Endodermal cell (in vitro differentiated cells): Measurements from ENCODE around the gene UGT1A10. TPM values are rescaled to one million over a fixed set of nuclear protein-coding genes. Genes with fewer than 3 reads are reported as not detected.

ENCODE experiments used
- DNase-seq: peaks from one replicate; pipeline ENCODE4 v3.0.0-alpha.2; 2017
- H3K27ac ChIP-seq: 2 replicates; pipeline ENCODE4 v1.5.1; 2013; ENCODE audit warnings: mild to moderate bottlenecking, low read depth, low read length, moderate library complexity
- H3K27me3 ChIP-seq: 2 replicates; pipeline ENCODE4 v1.6.1; 2013; ENCODE audit warnings: mild to moderate bottlenecking, low read length, moderate library complexity; ENCODE audit not compliant: insufficient read depth, control insufficient read depth, poor library complexity, severe bottlenecking
- H3K36me3 ChIP-seq: 2 replicates; pipeline ENCODE4 v1.7.0; 2013; ENCODE audit warnings: mild to moderate bottlenecking, low read length, moderate library complexity; ENCODE audit not compliant: control insufficient read depth, insufficient read depth
- H3K4me1 ChIP-seq: one replicate; pipeline ENCODE4 v1.7.0; 2013; ENCODE audit warnings: low read length; ENCODE audit not compliant: control insufficient read depth, insufficient read depth
- H3K4me3 ChIP-seq: 2 replicates; pipeline ENCODE4 v1.5.1; 2013; ENCODE audit warnings: mild to moderate bottlenecking, low read length, moderate library complexity
- H3K9ac ChIP-seq: 2 replicates; pipeline ENCODE4 v1.6.1; 2013; ENCODE audit warnings: mild to moderate bottlenecking, low read length, moderate library complexity; ENCODE audit not compliant: poor library complexity, severe bottlenecking; ENCODE audit errors: extremely low read depth
- H3K9me3 ChIP-seq: 2 replicates; pipeline ENCODE4 v1.6.1; 2013; ENCODE audit warnings: mild to moderate bottlenecking, low read length, moderate library complexity; ENCODE audit not compliant: control insufficient read depth
- H3K27ac Mint-ChIP-seq: 2 replicates; pipeline ENCODE4 v1.8.0; 2020; ENCODE audit warnings: mixed read lengths
- H3K27me3 Mint-ChIP-seq: 2 replicates; pipeline ENCODE4 v1.8.0; 2021; ENCODE audit warnings: mild to moderate bottlenecking, mixed read lengths; ENCODE audit not compliant: insufficient read depth
- H3K36me3 Mint-ChIP-seq: 2 replicates; pipeline ENCODE4 v1.8.0; 2020; ENCODE audit warnings: low read depth, mixed read lengths
- H3K4me1 Mint-ChIP-seq: 2 replicates; pipeline ENCODE4 v1.8.0; 2020; ENCODE audit warnings: mixed read lengths
- H3K4me3 Mint-ChIP-seq: 2 replicates; pipeline ENCODE4 v1.8.0; 2020; ENCODE audit warnings: mild to moderate bottlenecking, moderate library complexity, mixed read lengths
- H3K9me3 Mint-ChIP-seq: 2 replicates; pipeline ENCODE4 v1.8.0; 2020; ENCODE audit warnings: mild to moderate bottlenecking, mixed read lengths
- CTCF ChIP-seq: fragments of 200-600 bp; sonication (generic); conservative IDR thresholded peaks from 2 replicates; pipeline ENCODE4 v1.5.0; 2021; ENCODE audit warnings: antibody characterized with exemption, mild to moderate bottlenecking
- WGBS, 2 experiments: methylation state at CpG; one replicate each; pipeline versions ENCODE4 v1.1.5 to v1.1.7; 2013; ENCODE audit warnings: missing lambda C conversion rate in 2 of 2, mixed read lengths in 1 of 2; ENCODE audit not compliant: insufficient coverage in 1 of 2, insufficient read length in 1 of 2; 5-methylcytosine and 5-hydroxymethylcytosine counted together
- total RNA-seq, 2 donors: library from RNA; stranded (reverse); fragmentation: NEBNext Ultra II Directional in 1 of 2; extraction: Animal tissue kit (Norgen Biotek cat#: 25700) in 1 of 2; gene quantifications; 2 replicates in 1 of 2; 3 replicates in 1 of 2; pipeline ENCODE4 v1.2.1, GENCODE V29; 2021

UGT1A10 gene
- total RNA-seq, 2 donors from 2014 or later: 0.13 TPM; not detected in 1

- Histone ChIP-seq H3K4me1 (no peaks in the 10 kb centered on the region), H3K9ac (no peak overlapping the region), H3K36me3 (no peaks in the 10 kb centered on the region), H3K4me3 (no peak overlapping the region), H3K27me3 (peaks cover 14% of the 10 kb centered on the region), H3K27ac (no peak overlapping the region), H3K9me3 (no peaks in the 10 kb centered on the region)
- Mint-ChIP-seq H3K27ac (no peak overlapping the region), H3K4me1 (no peaks in the 10 kb centered on the region), H3K4me3 (no peak overlapping the region), H3K27me3 (peaks cover 3% of the 10 kb centered on the region), H3K9me3 (peaks cover 5% of the 10 kb centered on the region), H3K36me3 (no peaks in the 10 kb centered on the region)
- no peak for DNase-seq
- no peak for TF ChIP-seq CTCF
- WGBS, 2 experiments: 68 to 82% methylated on average over 4 of the region's 4 CpGs
These were observed 131.8 kb downstream of the UGT1A10 start for GRCh38 chr2:233768076-233768475.

- Histone ChIP-seq H3K9me3 (no peaks in the 10 kb centered on the region), H3K4me1 (no peaks in the 10 kb centered on the region), H3K9ac (no peak overlapping the region), H3K4me3 (no peak overlapping the region), H3K27ac (no peak overlapping the region), H3K36me3 (no peaks in the 10 kb centered on the region), H3K27me3 (peaks cover 3% of the 10 kb centered on the region)
- DNase-seq: no peak
- Mint-ChIP-seq H3K4me1 (no peaks in the 10 kb centered on the region), H3K27me3 (no peaks in the 10 kb centered on the region), H3K36me3 (no peaks in the 10 kb centered on the region), H3K27ac (no peak overlapping the region), H3K4me3 (no peak overlapping the region), H3K9me3 (peaks cover 5% of the 10 kb centered on the region)
- WGBS, 2 experiments: 88 to 93% methylated on average over 9 of the region's 9 CpGs
- no peak for TF ChIP-seq CTCF
These were observed 133.0 kb downstream of the UGT1A10 start for GRCh38 chr2:233769260-233769659.

GRCh38 chr2:233772153-233772552 is 135.9 kb downstream of the UGT1A10 start:
- H3K36me3 ChIP-seq: no peaks in the 10 kb centered on the region
- H3K9me3 ChIP-seq: peaks cover 10% of the 10 kb centered on the region
- Mint-ChIP-seq H3K4me3 (no peak overlapping the region), H3K36me3 (no peaks in the 10 kb centered on the region), H3K4me1 (no peaks in the 10 kb centered on the region), H3K27ac (no peak overlapping the region), H3K27me3 (no peaks in the 10 kb centered on the region), H3K9me3 (peaks cover 26% of the 10 kb centered on the region)
- no peak overlapping the region for H3K9ac ChIP-seq
- no peaks in the 10 kb centered on the region for H3K4me1 ChIP-seq
- 92 to 96% methylated on average over 11 to 16 of the region's 16 CpGs for WGBS, 2 experiments
- TF ChIP-seq CTCF: no peak
- DNase-seq: no peak
- H3K4me3 ChIP-seq: no peak overlapping the region
- no peaks in the 10 kb centered on the region for H3K27me3 ChIP-seq
- H3K27ac ChIP-seq: no peak overlapping the region
